Left renal pelvis (tissue), 4 donors: ENCODE data around the gene FKBP14. TPM values are rescaled to one million over a fixed set of nuclear protein-coding genes. Genes with fewer than 3 reads are reported as not detected.
A peak's percentile ranks its signal among the peaks of the same experiment; 100 is the strongest.

ENCODE experiments used
- DNase-seq, 4 donors: peaks; one replicate each; pipeline ENCODE4 v3.0.0-alpha.2; 2013; ENCODE audit warnings: low read depth in 4 of 4, low spot score in 3 of 4
- polyA plus RNA-seq, 4 donors: library from polyadenylated mRNA; unstranded; fragments of 120-200 nt; gene quantifications; one replicate each; pipeline ENCODE4 v1.2.1, GENCODE V29; 2013; ENCODE audit not compliant: insufficient read length in 4 of 4

Gene FKBP14
- polyA plus RNA-seq, 4 donors: 20.6 to 57.5 (median 24.6) TPM

GRCh38 chr7:29995652-29996051, 30.9 kb downstream of the FKBP14 start:
- no peak for DNase-seq

GRCh38 chr7:29993140-29993539, 33.4 kb downstream of the FKBP14 start:
- no peak for DNase-seq

GRCh38 chr7:29991937-29992336, 34.6 kb downstream of the FKBP14 start:
- DNase-seq: no peak

GRCh38 chr7:29990931-29991330, 35.6 kb downstream of the FKBP14 start:
- no peak for DNase-seq

DNA sequence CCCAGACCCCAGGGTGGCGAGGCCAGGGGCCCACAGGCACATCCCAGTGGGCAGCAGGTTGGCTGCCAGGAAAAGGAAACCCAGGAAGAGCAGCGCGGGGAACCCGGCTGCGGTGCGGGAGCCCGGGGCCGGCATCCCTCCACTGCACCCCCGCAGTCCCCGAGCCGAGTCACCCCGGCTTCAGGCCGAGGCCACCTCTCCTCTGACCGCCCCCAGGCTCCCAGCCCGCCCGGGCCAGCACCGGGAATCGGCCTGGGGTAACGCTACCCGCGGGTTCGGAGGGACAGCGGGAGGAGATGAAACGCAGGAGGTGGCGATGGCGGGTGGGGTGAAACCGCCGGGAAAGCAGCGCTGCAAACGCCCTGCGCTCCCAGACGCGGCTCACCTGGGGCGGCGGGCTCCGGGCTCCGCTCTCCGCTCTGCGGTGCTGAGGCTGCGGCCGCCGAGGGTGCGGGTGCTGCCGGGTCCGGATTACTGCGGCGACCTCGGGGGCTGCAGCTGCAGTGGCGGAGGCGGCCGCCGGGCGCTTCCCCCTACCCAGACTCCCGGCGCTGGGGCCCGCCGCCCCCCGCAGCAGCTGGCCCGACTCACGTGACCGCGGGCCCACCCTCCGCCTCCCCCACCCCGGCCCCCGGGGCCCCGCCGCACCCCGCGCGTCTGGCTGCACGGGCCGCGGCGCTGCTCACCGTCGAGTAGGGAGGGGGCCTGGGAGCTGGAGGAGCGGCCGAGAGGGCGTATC, 37.1 kb downstream of the FKBP14 start, which contains the start of gene SCRN1:
Gene SCRN1, minus strand, starts transcription at position 545 of the 739 bp plus-strand sequence. CDS start 20,734 bp downstream, outside the sequence.
- peak in 3 of 4 donors; percentile 31 to 39 (median 35) for DNase-seq

GRCh38 chr7:29988424-29989256, 37.9 kb downstream of the FKBP14 start:
- DNase-seq: peak; percentile 36 to 49 (median 46)

DNA sequence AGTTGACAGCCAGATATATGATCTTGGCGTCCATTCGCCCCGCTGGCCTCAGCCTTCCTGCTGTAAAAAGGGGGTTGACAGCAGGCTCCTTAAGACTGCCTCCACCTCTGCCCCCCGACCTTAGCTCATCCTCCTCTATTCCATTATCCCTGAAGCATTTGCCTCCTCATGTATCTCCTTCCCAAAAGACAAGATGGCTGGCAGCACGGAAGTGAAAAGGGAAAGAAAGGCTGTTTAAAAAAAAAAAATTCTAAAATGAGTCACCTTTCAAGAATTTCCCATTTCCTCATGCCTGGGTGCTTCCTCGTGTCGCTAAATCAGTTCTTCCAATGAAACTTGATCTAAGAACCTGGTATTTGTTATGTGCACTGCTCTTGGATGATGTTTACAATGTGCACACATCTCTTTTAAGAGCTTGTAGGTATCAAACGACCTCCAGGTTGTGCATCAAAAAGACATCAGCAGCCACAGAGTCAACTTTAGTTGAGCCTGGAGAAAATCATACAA, 38.6 kb downstream of the FKBP14 start:
- peak; percentile 24 to 55 (median 41) for DNase-seq

- DNase-seq: no peak
Observed at GRCh38 chr7:29987083-29987482, 39.4 kb downstream of the FKBP14 start.

DNA sequence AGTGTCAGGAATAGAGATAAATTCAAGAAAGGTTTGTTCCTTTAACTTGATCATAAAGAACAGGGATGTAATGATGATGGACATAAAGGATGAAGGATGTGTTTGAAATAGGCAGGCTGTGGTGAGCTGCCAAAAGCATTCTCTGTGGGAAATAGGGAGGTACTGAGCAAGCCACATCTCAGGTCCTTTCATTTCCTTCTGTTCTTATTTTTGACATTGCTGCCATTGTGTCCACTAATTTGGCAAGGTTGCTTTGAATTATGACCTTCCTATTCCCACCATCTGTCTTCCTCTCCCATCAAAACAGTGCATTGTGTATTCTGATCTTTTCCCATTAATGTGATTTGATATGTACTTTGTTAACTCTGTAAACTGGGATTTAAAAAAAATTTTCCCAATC, 46.4 kb downstream of the FKBP14 start:
- no peak for DNase-seq

DNA sequence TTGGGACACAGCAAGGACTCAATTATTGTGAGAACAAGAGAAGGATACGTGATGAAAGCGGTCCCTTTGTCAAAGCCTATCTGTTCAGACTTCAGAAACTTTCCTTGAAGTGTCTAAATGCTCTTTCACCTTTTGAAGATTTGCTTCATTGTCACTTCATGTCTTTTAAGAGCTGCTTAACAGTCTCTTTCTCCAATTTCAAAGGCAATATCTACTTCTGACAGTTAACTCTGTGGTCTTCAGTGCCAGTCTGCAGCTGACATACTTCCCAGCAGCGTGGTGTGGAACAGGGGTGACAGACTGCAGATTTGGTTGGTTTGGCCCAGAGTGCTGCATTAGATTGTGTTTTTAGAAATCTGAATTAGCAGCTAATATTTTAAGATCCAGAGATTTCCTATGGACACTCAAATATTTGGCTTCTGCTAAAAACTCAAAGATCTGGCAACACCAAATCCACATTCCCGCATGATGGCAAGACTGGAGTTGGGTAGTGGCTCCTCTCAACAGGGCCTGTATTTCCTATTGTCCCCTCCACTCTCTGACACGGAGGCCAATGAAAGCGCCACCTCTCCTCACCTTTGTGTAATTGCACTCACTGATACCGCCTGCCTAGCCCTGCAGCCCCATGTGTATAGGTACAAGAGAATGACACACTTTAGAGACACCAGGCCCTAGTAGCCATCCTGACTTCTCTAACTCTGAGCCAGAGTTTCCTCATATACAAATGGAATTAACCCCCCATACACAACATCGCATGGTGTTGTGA, 48.4 kb downstream of the FKBP14 start:
- no peak for DNase-seq

DNA sequence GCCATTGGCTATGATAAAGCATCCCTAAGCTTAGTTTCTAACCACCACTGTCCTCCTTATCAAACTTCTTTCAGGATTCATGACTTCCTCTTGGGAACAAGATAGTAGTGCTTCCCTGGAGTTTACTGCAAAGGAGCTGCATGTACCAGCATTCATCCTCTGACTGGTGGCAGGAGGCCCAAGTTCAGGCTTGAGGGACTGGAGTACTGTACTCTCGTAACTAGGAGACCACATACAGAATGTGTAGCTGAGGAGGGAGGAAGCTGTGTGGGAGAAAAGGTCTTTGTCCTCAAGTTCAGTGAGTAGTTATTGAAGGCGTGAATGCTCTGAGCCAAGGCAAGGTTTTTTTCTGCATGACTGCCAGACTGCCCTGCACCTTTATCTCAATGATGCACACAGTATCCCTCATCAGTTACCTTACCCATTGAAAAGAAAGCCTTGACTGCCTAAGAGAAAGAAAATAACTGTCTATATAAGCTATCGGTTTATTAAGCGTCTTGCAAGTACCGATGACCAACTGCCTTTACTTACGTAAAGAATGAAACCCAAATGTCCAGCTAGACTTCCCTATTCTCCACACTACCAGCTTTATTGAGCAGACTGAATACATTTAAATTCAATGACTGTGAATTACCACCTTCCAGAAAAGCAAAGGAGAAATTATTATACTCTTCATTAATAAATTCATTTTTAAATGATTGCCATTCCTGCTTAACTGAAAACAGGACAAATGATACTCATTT, 49.7 kb downstream of the FKBP14 start:
- DNase-seq: peak; percentile 14 to 51 (median 32)

DNA sequence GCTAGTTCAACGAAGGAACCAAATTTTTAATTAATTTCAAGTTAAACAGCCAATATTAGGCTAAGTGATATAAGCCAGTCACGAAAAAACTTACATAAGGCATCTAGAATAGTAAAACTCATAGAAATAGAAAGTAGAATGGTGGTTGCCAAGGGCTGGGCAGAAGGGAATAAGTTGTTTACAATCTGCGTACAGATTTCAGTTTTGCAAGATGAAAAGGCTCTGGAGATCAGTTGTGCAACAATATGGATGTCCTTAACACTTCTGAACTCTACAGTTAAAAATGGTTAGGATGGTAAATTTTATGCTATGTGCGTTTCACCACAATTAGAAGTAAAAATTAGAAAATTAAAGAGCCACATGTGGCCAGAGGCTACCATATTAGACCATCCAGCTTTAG, 50.2 kb downstream of the FKBP14 start:
- DNase-seq: no peak

DNA sequence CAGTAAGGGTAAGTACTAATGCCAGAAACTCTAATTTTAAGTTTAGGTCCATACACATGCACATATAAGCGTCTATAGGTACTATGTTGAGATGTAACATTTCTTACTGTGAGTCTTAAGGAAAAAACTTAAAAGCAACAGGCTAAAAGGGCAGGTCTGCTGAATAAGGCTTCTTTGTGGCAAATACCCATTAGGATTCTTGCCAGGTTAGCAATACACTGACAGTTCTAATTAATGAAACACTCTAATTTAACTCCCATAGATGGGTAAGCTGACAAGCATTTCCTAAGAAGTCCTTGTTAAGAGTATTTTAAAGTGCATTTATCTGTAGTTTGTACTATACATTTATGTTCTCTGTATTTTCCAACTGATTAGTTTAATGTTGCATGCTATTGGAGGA, 50.9 kb downstream of the FKBP14 start:
- no peak for DNase-seq

DNA sequence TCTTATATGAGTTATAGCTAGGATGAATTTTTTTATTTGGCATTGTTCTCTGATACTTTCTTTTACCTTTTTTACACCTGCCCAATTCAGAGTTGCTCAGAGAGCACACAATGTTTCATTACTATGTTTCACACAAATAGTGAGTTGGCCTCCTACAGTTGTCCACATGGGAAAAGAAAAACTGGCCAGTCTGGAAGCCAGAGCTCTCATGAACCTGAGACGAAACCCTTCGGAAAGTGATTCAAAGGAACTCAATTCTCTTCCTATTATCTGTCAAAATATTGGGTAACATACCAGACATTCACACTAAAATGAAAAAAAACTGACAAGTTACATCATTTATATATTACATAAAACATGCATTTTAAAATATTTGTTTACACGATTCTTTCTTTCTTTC, 52.2 kb downstream of the FKBP14 start:
- DNase-seq: no peak

DNA sequence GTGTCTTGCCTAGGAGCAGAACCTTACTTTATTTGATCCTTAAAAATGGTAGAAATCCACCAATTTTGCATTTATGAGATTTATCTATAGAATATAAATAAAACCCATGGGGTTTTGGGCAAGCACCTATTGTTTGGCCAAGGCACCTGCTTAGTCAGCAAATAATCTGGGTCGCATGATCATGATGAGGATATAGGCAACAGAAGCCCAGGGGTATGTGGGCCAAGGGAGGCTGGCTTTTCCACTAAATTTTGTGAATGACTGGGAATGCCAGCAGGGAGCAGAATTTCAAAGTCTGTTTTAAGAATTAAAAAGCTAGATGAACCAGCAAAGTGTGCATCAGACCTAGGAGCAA, 54.2 kb downstream of the FKBP14 start:
- no peak for DNase-seq

- no peak for DNase-seq
Observed at GRCh38 chr7:29971566-29972314, 54.8 kb downstream of the FKBP14 start.

DNA sequence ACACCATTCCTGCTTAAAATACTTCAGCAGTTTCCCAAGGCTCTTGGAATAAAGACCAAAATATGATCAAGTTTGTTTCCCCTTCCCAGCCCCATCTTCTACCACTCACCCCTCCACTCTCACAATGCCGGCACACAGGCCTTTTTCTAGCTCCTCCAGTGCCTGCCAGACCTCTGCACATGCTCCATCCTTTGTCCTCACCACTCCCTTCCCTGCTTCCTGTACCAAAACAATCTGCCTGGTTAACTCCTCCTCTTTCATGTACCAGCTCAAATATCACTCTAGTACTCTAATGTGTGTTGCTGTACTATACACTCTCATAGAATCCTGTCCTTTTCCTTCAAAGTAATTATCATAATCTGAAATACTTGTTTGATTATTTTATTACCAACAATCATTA, 56.3 kb downstream of the FKBP14 start:
- no peak for DNase-seq

DNA sequence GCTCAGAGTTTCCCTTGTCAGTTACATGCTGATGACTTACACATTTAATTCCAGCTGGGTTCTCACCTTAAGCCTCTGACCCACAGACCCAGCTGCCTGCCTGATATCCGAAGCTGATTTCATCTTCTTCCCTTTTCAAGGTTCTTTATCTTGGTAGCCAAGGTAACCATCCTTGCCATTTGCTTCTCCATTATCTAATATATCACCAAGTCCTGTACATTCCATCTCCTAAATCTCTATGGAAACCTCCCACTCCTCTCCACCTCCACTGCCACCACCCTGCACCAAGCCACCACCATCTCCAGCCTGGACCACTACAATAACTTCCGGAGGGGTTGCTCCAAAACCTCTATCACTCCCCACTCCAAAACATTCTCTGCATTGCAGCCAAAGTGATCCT, 56.8 kb downstream of the FKBP14 start:
- DNase-seq: no peak

DNA sequence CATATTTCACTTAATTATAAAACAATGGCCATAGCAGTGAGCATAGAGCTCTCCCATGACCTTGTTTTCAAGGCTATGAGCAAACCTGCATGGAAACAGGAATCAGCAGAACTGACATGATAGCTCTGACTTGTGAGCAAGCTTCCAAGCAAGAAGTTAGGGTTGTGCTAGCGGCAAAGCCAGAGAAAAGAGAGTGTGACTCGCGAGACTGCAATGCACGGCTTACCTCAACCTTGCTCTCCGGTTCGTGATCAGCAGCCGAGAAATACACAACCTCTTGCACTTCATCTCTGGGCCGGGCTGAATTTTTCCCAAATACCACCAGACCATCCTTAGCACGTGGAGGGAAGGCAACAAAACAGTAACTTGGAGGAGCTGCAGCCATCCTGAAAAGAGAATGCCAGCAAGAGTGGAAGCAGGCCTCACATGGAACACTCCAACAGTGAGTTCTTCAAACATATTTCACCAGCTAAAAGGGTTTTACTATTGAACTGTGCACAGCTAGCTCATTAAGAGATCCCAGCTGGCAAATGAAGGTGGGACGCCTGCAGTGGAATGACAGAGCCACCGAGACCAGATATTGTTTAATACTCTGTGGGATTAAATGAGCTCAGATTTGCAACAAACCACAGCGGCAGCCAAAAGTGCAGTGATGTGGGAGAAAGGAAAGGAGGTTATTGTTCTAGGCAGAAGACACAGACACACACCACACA, 57.7 kb downstream of the FKBP14 start:
- DNase-seq: no peak
